ENCODE results near the gene ABHD16A. TPM values are rescaled to one million over a fixed set of nuclear protein-coding genes. Genes with fewer than 3 reads are reported as not detected.
A peak's percentile ranks its signal among the peaks of the same experiment; 100 is the strongest.

The ABHD16A gene
- 38.8 TPM for total RNA-seq
- long read RNA-seq, transcript ABHD16A-201 (20 exons, 2,103 nt): major isoform, 156 of 205 reads
- long read RNA-seq, partial matches to known transcripts: 11 of 205 reads
- long read RNA-seq, other reads (novel, unspliced or antisense): 37 of 205 reads

- peak; percentile 100 for DNase-seq (ENCODE audit: low spot score)
These were observed at the start of gene ABHD16A for GRCh38 chr6:31702819-31703716. Gene ABHD16A (minus strand): TSS chr6:31703324. CDS start chr6:31703281, 43 bp downstream.

GRCh38 chr6:31752739-31753319, 49.7 kb upstream of the ABHD16A start:
- DNase-seq (ENCODE audit: low spot score): no peak

- DNase-seq (ENCODE audit: low spot score): no peak
These were observed 47.4 kb upstream of the ABHD16A start for GRCh38 chr6:31750411-31751022.

GRCh38 chr6:31749301-31750036, 46.3 kb upstream of the ABHD16A start:
- DNase-seq (ENCODE audit: low spot score): no peak

- no peak for DNase-seq (ENCODE audit: low spot score)
These were observed 41.3 kb upstream of the ABHD16A start for GRCh38 chr6:31744422-31744821.

GRCh38 chr6:31742894-31743293, 39.8 kb upstream of the ABHD16A start:
- DNase-seq (ENCODE audit: low spot score): no peak

- DNase-seq (ENCODE audit: low spot score): no peak
These were observed 38.7 kb upstream of the ABHD16A start for GRCh38 chr6:31741815-31742214.

GRCh38 chr6:31740397-31741223, 37.5 kb upstream of the ABHD16A start:
- no peak for DNase-seq (ENCODE audit: low spot score)

GRCh38 chr6:31739639-31740396, 36.7 kb upstream of the ABHD16A start, which contains the start of gene MSH5:
Gene MSH5 (plus strand): TSS chr6:31740005. CDS start chr6:31740467, 462 bp downstream.
- peak; percentile 98 for DNase-seq (ENCODE audit: low spot score)

GRCh38 chr6:31737991-31738979, 35.2 kb upstream of the ABHD16A start:
- DNase-seq (ENCODE audit: low spot score): no peak

GRCh38 chr6:31737315-31737990, 34.3 kb upstream of the ABHD16A start:
- DNase-seq (ENCODE audit: low spot score): no peak

- DNase-seq (ENCODE audit: low spot score): no peak
These were observed 33.7 kb upstream of the ABHD16A start for GRCh38 chr6:31736768-31737314.

GRCh38 chr6:31736021-31736767, 33.1 kb upstream of the ABHD16A start, which contains the start of gene CLIC1:
Gene CLIC1 (minus strand): TSS chr6:31736530. CDS start chr6:31736300, 230 bp downstream.
- DNase-seq (ENCODE audit: low spot score): peak; percentile 96

- DNase-seq (ENCODE audit: low spot score): no peak
These were observed 31.8 kb upstream of the ABHD16A start for GRCh38 chr6:31734821-31735406.

- no peak for DNase-seq (ENCODE audit: low spot score)
These were observed 31.2 kb upstream of the ABHD16A start for GRCh38 chr6:31734247-31734820.

- no peak for DNase-seq (ENCODE audit: low spot score)
These were observed 30.6 kb upstream of the ABHD16A start for GRCh38 chr6:31733734-31734133.

Data from mesenteric fat pad (tissue), 1 donor.